ENCODE measurements around the gene OAS2.

DNA sequence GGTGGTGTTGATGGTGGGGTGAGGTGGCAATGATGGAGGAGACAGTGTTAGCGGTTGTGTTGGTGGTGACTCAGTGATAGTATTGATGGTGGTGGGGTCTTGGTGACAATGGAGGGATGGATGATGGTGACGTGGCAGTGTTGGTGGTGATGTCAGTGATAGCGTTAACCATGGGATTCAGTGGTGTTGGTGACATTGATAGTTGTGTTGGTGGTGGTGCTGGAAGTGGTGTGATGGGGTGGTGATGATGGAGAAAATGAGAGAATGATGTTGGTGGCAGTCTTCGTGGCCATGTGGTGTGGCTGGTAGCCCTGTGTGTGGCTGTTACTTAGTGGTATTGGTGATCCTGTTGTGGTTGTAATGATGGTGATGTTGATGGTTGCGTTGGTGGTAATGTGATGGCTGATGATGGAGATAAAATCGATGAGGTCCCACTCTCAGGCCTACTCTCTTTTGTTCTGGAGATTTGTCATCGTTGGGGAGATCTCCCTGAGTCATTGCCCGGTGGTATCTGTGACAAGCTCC is 80.8 kb downstream of the OAS2 start:
- TF ChIP-seq, protein P1, sequence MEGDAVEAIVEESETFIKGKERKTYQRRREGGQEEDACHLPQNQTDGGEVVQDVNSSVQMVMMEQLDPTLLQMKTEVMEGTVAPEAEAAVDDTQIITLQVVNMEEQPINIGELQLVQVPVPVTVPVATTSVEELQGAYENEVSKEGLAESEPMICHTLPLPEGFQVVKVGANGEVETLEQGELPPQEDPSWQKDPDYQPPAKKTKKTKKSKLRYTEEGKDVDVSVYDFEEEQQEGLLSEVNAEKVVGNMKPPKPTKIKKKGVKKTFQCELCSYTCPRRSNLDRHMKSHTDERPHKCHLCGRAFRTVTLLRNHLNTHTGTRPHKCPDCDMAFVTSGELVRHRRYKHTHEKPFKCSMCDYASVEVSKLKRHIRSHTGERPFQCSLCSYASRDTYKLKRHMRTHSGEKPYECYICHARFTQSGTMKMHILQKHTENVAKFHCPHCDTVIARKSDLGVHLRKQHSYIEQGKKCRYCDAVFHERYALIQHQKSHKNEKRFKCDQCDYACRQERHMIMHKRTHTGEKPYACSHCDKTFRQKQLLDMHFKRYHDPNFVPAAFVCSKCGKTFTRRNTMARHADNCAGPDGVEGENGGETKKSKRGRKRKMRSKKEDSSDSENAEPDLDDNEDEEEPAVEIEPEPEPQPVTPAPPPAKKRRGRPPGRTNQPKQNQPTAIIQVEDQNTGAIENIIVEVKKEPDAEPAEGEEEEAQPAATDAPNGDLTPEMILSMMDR (IDR thresholded peaks at IDR 0.05; ENCODE audit: poor library complexity, severe bottlenecking): no peak
- TF ChIP-seq EP300 (conservative IDR thresholded peaks at IDR 0.05; ENCODE audit: poor library complexity, severe bottlenecking): no peak
- TF ChIP-seq TAF1 (IDR thresholded peaks at IDR 0.05; ENCODE audit: low read depth): no peak
- TF ChIP-seq POLR2AphosphoS5 (IDR thresholded peaks at IDR 0.05): no peak
- no peak for TF ChIP-seq RAD21 (conservative IDR thresholded peaks at IDR 0.05)
- TF ChIP-seq EZH2 (IDR thresholded peaks at IDR 0.05; ENCODE audit: borderline replicate concordance, insufficient read depth, low read length, poor library complexity, severe bottlenecking): no peak
- TF ChIP-seq MXI1 (conservative IDR thresholded peaks at IDR 0.05; ENCODE audit: poor library complexity, severe bottlenecking): no peak
- TF ChIP-seq, protein P2, sequence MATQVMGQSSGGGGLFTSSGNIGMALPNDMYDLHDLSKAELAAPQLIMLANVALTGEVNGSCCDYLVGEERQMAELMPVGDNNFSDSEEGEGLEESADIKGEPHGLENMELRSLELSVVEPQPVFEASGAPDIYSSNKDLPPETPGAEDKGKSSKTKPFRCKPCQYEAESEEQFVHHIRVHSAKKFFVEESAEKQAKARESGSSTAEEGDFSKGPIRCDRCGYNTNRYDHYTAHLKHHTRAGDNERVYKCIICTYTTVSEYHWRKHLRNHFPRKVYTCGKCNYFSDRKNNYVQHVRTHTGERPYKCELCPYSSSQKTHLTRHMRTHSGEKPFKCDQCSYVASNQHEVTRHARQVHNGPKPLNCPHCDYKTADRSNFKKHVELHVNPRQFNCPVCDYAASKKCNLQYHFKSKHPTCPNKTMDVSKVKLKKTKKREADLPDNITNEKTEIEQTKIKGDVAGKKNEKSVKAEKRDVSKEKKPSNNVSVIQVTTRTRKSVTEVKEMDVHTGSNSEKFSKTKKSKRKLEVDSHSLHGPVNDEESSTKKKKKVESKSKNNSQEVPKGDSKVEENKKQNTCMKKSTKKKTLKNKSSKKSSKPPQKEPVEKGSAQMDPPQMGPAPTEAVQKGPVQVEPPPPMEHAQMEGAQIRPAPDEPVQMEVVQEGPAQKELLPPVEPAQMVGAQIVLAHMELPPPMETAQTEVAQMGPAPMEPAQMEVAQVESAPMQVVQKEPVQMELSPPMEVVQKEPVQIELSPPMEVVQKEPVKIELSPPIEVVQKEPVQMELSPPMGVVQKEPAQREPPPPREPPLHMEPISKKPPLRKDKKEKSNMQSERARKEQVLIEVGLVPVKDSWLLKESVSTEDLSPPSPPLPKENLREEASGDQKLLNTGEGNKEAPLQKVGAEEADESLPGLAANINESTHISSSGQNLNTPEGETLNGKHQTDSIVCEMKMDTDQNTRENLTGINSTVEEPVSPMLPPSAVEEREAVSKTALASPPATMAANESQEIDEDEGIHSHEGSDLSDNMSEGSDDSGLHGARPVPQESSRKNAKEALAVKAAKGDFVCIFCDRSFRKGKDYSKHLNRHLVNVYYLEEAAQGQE (IDR thresholded peaks at IDR 0.05; ENCODE audit: borderline replicate concordance): no peak

All from neural cell (in vitro differentiated cells).